Pons (tissue), 1 donor: Measurements from ENCODE around the gene ACP2.
A peak's percentile ranks its signal among the peaks of the same experiment; 100 is the strongest.

Source experiments
- DNase-seq: peaks from one replicate; pipeline ENCODE4 v3.0.0-alpha.2; 2016; ENCODE audit warnings: low spot score

ACP2 gene

DNA sequence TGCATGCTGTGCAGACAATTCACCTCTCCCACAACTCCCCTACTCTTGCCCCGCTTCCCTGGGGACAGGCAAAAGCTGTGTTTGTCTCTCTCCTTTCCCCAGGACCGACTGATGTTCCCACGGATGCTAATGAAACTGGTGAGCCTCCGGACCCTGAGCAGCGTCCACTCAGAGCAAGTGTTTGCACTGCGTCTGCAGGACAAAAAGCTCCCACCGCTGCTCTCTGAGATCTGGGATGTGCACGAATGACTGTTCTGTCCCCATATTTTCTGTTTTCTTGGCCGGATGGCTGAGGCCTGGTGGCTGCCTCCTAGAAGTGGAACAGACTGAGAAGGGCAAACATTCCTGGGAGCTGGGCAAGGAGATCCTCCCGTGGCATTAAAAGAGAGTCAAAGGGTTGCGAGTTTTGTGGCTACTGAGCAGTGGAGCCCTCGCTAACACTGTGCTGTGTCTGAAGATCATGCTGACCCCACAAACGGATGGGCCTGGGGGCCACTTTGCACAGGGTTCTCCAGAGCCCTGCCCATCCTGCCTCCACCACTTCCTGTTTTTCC is 19.9 kb upstream of the ACP2 start:
- no peak for DNase-seq

DNA sequence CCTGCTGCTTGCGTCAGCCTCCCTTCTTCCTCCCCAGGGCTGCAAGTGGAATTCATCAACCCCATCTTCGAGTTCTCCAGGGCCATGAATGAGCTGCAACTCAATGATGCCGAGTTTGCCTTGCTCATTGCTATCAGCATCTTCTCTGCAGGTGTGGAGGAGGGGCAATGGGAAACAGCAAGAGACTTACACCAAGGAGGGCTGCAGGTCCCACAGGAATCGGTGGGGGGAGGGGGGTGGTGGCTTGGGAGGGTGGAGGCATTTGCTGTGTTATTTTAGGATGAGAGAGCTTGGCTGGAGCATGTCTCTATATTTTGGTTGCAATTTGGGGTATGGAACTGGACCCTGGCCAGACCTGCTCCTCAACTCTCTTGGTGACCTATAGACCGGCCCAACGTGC is 19.3 kb upstream of the ACP2 start:
- no peak for DNase-seq

DNA sequence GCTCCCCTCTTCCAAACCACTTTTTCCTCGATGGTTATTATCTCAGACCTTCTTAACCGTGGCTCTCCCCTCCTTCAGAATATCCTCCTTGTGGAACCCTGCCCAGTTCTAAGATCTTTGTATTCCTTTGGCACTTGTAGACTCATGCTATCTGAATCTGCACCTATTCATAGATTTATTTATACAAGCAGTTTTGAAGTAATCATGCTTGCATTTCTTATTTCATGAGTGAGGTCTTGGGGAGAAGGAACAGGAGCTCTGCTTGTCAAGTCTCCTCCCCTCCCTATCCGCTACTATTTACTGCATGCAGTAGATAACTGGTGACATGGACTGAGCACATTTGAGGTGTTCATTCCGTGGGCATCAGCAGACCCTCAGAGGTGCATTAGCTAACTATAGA is 15.9 kb upstream of the ACP2 start:
- DNase-seq: no peak

DNA sequence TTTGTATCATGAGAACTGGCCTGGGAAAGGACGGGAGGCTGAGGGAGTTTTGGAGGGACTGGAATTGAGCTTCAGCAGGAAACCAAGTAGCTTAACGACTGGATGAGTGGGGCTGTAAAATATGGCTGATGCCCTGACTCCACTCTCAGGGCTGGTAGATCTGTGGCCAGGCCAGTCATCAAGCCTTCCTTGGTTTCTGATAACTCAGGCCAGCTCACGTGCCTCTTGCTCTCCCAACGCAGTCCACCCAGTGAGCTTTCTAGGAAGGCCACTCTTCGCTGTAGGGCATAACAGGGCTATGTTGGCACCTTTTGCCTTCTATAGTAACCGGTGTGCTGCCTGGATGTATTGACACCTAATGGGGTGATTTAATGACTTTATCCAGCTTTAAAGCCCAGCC is 15.5 kb upstream of the ACP2 start:
- DNase-seq: no peak

DNA sequence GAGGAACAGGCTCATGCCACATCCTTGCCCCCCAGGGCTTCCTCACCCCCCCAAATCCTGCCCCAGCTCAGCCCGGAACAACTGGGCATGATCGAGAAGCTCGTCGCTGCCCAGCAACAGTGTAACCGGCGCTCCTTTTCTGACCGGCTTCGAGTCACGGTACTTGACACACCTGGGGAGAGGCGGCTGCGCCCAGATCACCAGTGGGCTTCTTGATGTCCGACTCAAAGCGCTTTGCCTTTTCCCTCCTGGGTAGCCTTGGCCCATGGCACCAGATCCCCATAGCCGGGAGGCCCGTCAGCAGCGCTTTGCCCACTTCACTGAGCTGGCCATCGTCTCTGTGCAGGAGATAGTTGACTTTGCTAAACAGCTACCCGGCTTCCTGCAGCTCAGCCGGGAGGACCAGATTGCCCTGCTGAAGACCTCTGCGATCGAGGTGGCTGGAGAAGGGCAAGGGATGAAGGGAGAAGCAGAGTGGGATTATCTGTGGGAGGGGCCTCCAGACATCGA is 12.7 kb upstream of the ACP2 start:
- DNase-seq: no peak

DNA sequence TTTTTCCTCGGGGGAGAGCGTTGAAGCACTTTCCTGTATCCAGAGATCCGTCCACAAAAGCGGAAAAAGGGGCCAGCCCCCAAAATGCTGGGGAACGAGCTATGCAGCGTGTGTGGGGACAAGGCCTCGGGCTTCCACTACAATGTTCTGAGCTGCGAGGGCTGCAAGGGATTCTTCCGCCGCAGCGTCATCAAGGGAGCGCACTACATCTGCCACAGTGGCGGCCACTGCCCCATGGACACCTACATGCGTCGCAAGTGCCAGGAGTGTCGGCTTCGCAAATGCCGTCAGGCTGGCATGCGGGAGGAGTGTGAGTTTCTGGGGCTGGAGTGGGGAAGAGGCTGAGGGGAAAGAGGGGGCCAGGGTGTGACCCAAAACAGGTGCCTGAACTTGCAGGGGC is 11.8 kb upstream of the ACP2 start:
- no peak for DNase-seq

DNA sequence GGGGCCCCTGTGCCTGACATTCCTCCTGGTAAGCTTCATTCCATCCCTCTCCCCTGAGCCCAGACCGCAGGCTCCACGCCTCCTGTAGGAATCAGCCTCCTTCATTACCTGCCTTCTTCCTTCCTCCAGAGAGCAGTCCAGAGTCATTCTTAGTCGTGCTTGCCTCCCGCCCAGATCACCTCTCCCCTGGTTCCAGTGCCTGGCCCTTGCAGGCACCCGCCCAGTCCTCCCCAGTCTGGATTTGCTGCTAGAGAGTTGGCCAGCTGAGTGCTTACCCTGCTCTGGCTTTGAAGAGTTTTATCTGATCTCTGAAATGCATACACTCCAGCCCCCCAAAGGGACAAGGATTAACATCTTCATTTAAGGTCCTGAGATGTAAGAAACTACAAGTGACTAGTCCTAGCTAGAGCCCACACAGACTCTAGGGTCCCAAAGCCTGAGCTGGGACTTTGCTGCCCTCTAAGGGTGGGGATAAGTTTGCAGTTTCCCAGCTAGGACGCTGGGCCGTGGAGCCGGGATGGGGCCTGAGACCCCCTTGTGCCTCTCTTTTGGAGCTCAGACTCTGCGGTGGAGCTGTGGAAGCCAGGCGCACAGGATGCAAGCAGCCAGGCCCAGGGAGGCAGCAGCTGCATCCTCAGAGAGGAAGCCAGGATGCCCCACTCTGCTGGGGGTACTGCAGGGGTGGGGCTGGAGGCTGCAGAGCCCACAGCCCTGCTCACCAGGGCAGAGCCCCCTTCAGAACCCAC is 10.8 kb upstream of the ACP2 start:
- DNase-seq: peak; percentile 43

DNA sequence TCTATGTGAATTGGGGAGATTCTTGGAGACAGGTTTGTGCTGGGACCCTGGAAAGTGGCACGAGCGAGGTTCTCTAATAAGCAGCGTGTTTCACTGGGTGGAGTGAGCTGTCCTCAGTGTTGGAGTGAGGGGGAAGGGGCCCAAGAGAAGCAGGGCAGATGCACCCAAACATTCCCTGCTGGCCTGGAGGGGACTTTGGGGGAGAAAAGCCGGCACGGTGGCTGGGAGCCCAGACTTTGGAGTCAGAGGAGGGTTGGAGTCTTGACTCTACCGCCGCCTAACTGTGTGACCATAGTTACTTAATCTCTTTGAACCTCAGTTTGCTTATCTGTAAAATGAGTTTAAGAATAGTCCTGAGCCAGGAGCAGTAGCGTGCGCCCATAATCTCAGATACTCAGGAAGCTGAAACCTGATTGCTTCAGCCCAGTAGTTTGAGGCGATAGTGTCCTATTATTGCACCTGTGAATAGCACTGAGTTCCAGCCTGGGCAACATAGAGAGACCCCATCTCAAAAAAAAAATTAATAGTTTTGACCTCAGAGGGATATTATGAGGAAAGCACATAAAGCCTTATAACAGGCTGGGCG is 9.8 kb upstream of the ACP2 start:
- DNase-seq: no peak

DNA sequence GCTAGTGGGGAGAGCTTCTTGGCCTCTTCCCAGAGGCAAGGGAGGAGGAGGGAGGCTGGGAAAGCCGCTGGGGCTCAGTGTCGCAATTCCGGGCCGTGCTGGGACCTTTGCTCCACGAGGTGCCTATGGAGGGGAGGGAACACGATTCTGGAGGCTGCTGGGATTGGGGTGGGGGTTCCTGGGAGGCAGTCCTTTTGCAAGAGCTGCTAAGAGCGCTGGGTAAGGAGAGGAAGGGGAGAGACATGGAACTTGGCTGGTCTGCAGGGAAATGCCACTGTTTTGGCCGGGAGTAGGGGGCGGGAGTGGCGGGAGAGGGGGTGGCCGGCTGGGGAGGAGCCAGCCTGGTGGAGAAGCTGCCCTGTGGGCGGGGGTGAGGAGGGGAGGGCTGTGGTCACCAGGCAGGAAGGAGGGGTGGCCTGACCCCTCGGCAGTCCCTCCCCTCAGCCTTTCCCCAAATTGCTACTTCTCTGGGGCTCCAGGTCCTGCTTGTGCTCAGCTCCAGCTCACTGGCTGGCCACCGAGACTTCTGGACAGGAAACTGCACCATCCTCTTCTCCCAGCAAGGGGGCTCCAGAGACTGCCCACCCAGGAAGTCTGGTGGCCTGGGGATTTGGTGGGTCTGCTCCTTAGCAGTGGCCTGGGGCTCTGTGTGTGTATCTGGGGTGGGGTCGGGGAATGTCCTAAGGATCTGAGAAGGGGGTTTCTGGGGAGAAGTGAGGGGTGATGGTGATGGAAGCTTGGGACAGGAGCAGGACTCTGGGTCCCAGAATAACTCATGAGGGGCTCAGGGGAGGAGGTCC is 9.1 kb upstream of the ACP2 start, which contains the start of gene NR1H3:
TSS of gene NR1H3 (plus strand) at position 480 of the 800 bp plus-strand sequence. CDS start 1,221 bp downstream, outside the sequence.
- no peak for DNase-seq

DNA sequence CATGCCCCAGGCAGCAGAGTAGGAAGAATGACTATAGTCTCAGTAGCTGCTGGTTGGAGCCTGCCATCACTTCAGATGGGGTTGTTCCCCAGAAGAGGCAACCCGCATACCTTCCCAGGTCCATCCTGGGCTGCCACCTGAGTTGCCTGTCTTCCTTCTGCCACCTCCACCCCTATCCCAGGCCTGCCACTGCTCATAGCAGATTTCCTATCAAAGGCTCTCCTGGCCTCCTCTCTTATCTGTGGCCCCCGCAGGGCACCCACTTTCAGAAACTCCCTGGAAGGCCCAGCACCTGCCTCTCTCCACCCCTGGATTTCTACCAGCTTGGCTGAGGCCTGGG is 8.5 kb upstream of the ACP2 start:
- DNase-seq: no peak

DNA sequence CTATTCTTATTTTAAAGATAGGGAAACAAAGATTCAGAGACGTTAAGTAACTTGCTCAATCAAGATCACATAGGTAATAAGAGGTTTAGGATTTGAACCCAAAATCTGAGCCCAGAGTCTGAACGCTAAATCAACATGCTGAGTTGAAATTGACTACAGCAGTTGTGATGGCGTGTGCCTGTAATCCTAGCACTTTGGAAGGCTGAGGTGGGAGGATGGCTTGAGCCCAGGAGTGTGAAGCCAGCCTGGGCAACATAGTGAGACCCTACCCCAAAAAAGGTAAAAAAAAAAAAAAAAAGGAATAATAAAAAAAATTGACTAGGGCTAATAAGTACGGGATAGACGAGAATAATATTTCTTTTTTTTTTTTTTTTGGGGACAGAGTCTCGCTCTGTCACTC is 7.8 kb upstream of the ACP2 start:
- DNase-seq: no peak

DNA sequence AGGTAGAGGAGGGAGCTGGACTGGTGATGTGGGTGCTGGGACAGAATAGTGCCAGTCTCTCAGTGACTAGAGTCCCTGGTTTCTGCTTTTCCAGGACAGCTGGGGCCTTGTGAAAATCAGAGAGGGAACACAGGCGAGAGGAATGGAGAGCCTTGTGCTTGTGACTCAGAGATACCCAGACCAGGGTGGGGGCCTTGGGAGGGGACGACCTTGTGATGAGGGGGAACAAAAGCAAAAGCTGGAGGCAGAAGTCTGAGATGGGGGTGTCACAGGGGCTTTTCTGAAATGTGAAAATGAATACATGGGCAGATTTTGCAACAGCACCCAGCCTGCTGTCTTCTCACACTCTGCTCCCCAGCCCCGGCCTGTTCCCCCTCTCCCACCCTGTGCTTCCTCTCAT is 5.8 kb upstream of the ACP2 start:
- peak; percentile 40 for DNase-seq

DNA sequence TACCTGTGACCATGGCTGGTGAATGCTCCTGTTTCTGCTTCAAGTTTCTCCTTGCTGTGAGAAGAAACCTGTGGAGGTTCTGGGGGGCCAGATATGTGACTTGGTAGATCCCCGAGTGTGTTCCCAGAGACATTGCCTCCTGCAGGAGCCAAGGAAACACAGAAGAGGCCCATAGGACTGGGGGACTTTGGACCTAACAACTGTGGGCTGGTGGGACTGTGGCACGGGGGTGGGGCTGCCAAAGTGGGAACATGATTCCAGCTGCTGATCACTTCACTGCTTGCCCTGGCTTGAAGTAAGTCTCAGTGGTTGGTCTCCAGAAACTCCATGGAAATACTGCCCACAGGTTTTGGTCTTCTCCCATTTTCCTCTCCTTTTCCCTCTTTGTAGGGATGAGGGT is 5.0 kb upstream of the ACP2 start:
- DNase-seq: no peak

DNA sequence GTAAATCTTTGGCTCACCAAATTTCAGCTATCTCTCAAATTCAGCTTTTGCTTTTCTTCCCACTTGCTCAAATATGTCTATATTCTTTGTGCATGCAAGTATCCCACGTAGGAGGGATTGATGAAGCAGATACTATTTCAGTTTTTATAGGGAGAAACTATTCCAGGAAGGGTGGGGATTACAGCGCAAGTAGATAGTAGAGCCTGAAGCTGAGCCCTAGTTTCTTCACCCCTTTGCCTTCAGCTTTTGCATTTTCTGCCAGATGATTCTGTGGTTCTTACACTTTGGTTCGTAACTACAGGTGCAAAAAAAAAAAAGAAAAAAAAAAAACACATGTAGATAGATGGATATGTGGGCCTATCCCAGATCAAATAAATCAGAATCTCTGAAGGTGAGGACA is 3.1 kb upstream of the ACP2 start:
- DNase-seq: no peak

DNA sequence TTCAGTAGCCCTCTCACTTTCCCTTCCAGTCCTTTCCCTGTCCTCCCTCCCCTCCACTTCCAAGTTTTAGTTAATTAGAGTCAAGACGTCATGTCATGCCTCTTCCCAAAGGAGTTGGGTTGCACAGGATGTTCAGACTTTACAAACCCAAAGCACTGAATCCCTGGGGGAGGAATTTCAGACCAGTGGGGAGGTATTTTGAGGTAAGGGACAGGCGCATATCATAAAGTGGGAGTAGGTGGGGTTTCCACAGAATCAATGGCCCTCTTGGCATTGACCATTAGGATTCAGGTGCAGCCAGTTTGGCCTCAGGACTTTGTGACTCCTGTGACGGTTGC is 733 bp upstream of the ACP2 start:
- no peak for DNase-seq

DNA sequence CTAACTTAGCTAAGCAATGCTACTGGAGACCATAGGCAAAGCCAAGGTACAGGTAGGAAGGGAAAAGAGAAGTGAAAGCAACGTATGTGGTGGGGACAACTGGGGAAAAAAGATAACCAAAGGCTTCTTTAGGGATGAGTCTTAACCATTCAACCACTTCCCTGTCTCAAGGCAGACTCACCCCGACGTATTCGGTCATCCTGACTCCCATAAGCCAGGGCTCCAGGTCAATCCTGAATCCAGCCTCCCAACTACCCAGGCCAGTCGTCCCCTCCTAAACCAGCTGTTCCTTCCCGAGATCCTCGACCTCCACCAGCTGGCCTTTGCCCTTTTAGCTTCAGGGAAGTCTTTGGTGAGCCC is 330 bp downstream of the ACP2 start:
- no peak for DNase-seq

DNA sequence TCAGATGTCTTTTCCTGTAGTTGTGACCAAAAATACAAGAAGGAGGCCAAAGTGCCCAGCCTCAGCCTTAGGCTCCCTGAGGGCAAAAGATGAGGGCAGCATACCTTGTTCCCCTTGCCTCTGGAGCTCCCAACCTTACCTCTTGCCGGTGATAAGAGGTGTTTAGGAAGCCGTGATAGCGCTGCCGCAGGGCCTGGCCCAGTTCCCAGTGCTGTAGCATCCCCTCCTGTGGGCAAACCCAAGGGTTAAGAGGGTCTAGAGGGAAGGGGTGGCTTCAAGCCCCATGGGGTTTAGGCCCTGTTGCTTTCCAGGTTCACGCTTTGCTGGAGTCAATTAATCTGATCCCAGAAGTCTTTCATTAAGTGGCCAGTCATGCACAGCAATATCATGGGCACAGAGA is 1.1 kb downstream of the ACP2 start:
- no peak for DNase-seq

DNA sequence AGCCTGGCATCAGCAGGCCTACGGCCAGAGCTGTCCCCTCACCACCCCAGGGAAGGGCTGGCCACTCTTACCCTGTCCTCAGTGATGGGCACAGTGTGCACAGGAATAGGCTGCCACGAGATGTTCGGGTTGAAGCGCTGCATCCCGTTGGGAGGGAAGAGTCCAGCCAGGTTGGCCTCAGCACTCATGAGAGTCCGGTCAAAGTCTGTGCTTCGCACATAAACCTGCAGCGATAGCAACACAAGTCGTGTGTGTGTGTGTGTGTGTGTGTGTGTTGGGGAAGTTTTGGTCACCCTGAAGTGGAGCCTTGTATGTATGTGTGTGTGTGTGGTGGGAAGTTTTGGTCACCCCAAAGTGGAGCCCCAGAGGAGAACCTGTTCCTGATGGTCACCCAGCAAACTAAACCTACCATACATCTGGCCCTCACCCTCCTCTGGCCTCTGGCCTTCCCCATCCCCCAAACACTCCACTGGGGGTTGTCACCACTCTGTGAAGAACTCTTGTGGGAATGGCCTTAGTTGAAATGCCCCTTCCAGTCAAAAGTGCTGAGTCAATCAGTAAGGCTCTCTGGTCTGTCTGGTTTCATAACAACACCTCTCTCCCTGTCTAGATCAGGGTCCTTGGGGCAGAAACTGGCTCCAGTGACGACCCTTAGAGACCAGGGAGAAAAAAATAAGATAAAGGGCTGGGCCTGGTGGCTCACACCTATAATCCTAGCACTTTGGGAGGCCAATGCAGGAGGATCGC is 2.8 kb downstream of the ACP2 start:
- no peak for DNase-seq

DNA sequence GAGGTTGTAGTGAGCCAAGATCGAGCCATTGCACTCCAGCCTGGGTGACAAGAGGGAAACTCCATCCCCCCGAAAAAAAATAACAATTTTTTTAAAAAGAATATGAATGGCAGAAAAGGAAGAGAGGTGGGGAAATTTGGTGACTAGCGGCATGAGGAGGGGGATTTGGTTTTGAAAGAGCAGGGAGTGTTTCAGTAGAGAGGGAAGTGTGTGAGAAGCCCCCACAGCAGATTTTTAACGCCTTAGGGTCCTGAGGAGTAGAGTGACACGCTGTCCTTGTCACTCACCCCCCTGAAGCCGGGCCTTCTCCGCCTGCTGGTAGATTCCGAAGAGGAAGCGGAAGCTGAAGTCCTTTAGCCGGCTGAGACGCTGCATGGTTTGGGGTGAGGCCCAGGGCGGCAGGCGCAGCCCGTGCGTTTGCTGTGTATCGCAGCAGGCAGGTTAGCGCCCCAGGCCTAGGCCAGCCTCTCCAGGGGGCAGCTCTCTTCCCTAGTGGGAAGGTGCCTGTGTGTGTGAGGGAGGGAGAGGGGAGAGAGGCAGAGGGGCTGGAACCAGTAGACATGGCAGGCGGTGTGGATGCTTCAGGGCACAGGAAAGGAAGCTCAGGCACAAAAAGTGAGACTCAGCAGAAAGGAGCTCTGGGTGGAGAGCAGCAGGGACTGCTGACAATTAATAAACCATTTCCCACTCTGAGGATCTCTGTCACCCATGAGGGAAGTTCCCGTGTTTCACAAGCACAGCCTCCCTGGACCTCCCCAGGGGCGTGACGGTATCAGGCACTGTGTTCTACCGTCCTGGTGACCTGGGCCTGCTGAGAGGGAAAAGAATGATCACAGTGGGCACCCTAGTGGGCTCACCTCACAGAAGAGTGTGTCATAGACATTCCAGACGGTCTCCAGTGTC is 3.9 kb downstream of the ACP2 start:
- no peak for DNase-seq

DNA sequence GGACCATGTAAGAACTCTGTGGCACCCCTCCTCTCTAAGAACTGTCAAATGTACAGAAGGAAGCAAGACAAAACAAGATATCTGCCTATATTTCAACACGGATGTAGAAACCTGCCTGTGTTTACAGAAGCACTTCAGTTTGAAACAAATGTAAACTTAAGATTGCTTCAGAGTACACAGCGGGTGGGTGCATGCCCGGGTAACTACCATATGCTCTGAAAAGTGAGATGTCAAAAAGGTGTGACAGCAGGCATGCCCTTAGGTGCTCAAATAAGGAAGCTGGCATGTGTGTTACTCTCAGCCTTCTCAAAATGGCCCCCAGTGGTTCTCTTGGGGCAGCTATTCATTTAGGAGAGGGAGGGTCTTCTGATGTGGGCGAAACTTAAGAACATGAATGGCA is 5.2 kb downstream of the ACP2 start:
- DNase-seq: no peak

DNA sequence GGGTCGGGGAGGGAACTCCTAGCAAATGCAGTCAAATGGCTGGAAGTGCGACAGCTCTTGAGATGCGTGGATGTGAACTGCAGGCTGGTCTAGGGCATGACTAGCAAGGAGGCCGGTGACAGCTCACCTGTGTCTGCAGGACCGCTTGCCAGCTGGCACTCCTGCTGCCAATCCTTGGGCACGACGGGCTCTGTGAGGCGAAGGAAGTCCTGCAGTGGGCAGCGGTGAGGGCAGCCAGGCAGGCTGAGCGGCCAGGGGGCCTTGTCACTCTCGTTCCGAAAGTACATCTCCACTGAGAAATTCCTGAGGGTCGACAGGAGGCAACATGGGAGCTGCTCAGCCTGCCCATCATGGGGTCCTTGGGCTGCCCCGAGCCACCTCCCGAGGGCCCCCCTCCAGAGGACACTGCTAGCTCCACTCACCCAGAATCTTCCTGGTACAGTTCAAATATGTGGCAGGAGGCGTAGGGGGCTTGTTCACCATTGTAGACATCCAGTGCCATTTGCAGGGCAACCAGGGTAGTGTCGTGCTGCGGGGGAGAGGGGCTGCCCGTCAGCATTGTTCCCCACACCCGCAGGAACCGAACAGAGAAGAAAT is 5.9 kb downstream of the ACP2 start:
- no peak for DNase-seq
